Activated naive CD4-positive, alpha-beta T cell treated with anti-CD3 and anti-CD28 coated beads, Interleukin-2, amount 10 ng/mL, durations not matched to agents 7 days and 5 days (primary cell): Measurements from ENCODE around the gene ETS2.
A peak's percentile ranks its signal among the peaks of the same experiment; 100 is the strongest.

ENCODE experiments used
- CTCF ChIA-PET: fragments of 350-600 bp; sonication (Branson Sonifier 250); formaldehyde crosslinking; loops from one replicate; lab custom pipeline; 2021; ENCODE audit warnings: antibody characterized with exemption; lab: Charles Lee
- DNase-seq: peaks from one replicate; pipeline ENCODE4 v3.0.0-alpha.2; 2020
- H3K27ac Mint-ChIP-seq: one replicate; pipeline ENCODE4 v1.8.0; 2021; ENCODE audit warnings: mild to moderate bottlenecking, moderate library complexity, mixed read lengths
- H3K27me3 Mint-ChIP-seq: one replicate; pipeline ENCODE4 v1.8.0; 2021; ENCODE audit warnings: mild to moderate bottlenecking, mixed read lengths
- H3K36me3 Mint-ChIP-seq: one replicate; pipeline ENCODE4 v1.8.0; 2021; ENCODE audit warnings: mixed read lengths
- H3K4me1 Mint-ChIP-seq: one replicate; pipeline ENCODE4 v1.8.0; 2021; ENCODE audit warnings: mixed read lengths
- H3K4me3 Mint-ChIP-seq: one replicate; pipeline ENCODE4 v1.8.0; 2021; ENCODE audit warnings: mild to moderate bottlenecking, moderate library complexity, mixed read lengths
- H3K9me3 Mint-ChIP-seq: one replicate; pipeline ENCODE4 v1.8.0; 2021; ENCODE audit warnings: mixed read lengths

ETS2 gene

GRCh38 chr21:38810826-38811164 is 5.1 kb downstream of the ETS2 start:
- Mint-ChIP-seq H3K36me3 (peaks cover 65% of the 10 kb centered on the region), H3K4me1 (peaks cover 27% of the 10 kb centered on the region), H3K4me3 (no peak overlapping the region), H3K27me3 (no peaks in the 10 kb centered on the region), H3K9me3 (no peaks in the 10 kb centered on the region), H3K27ac (no peak overlapping the region)
- DNase-seq: no peak
- CTCF ChIA-PET: no interaction called here

DNA sequence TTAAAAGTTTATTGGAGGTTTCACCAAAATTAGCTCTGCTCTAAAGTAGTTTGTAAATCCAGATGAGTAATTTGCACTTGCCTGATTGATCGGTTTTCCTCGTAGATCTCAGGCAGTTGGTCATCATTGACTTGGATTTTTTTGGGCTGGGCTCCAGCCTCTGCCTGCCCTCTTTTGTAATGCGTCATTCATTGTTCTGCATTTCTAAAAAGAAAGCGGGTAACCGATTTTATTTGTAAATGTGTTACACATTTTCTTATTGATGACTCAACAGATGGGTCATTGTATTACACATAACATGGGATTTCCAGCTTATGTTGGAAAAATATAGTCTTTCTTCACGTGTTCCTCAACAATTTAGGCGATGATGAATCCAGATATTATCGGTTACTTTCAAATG is 5.5 kb downstream of the ETS2 start:
- peaks cover 27% of the 10 kb centered on the region for H3K4me1 Mint-ChIP-seq
- CTCF ChIA-PET: no interaction called here
- H3K27me3 Mint-ChIP-seq: no peaks in the 10 kb centered on the region
- no peak overlapping the region for H3K27ac Mint-ChIP-seq
- H3K36me3 Mint-ChIP-seq: peaks cover 68% of the 10 kb centered on the region
- no peak for DNase-seq
- H3K9me3 Mint-ChIP-seq: no peaks in the 10 kb centered on the region
- no peak overlapping the region for H3K4me3 Mint-ChIP-seq

DNA sequence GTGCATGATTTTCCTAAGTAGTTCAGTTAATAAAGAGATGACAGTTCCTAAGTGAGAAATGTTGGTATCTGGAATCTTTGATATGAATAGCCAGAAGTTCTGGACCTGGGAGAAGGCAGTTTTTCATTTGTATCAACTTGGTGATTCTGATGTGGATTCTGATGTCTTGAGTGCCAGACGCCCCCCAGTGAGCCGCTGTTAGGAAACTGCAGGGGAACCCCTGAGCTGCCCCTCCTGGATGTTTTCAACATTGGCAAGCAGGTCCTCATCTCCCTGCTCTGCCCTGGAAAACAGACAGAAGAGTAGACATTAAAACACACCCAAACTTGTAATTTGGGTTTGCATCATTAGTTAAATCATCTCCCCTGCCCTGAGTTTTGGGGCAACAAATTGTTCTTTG is 7.4 kb downstream of the ETS2 start:
- no peak overlapping the region for H3K27ac Mint-ChIP-seq
- peaks cover 12% of the 10 kb centered on the region for H3K4me1 Mint-ChIP-seq
- peaks cover 79% of the 10 kb centered on the region for H3K36me3 Mint-ChIP-seq
- H3K9me3 Mint-ChIP-seq: no peaks in the 10 kb centered on the region
- H3K27me3 Mint-ChIP-seq: no peaks in the 10 kb centered on the region
- H3K4me3 Mint-ChIP-seq: no peak overlapping the region
- DNase-seq: no peak
- CTCF ChIA-PET: no interaction called here

DNA sequence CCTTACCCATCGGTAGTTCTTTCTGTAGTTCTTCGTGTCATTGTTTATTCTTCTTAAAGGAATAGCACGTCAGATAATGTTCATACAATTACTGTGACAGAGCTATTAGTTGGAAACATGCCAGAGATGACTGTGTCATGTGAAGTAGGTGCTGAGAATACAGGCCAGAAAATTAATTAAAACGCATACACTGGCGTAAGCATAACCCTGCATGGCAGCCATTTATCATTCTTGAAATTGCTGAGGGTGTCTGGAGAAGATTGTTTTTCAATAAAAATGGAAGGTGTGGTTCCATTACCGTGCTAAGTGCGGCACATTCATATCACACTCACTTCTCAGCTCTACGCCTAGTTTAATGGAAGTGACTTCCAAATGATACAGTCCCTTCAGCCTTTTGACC is 7.8 kb downstream of the ETS2 start:
- H3K27me3 Mint-ChIP-seq: no peaks in the 10 kb centered on the region
- CTCF ChIA-PET: no interaction called here
- DNase-seq: no peak
- no peaks in the 10 kb centered on the region for H3K9me3 Mint-ChIP-seq
- H3K36me3 Mint-ChIP-seq: peaks cover 78% of the 10 kb centered on the region
- peaks cover 8% of the 10 kb centered on the region for H3K4me1 Mint-ChIP-seq
- H3K27ac Mint-ChIP-seq: no peak overlapping the region
- H3K4me3 Mint-ChIP-seq: no peak overlapping the region

- CTCF ChIA-PET: no interaction called here
- Mint-ChIP-seq H3K36me3 (peaks cover 83% of the 10 kb centered on the region), H3K4me3 (no peak overlapping the region), H3K9me3 (no peaks in the 10 kb centered on the region), H3K27ac (no peak overlapping the region), H3K4me1 (peaks cover 6% of the 10 kb centered on the region), H3K27me3 (no peaks in the 10 kb centered on the region)
- no peak for DNase-seq
Observed at GRCh38 chr21:38814126-38815059, 8.7 kb downstream of the ETS2 start.

DNA sequence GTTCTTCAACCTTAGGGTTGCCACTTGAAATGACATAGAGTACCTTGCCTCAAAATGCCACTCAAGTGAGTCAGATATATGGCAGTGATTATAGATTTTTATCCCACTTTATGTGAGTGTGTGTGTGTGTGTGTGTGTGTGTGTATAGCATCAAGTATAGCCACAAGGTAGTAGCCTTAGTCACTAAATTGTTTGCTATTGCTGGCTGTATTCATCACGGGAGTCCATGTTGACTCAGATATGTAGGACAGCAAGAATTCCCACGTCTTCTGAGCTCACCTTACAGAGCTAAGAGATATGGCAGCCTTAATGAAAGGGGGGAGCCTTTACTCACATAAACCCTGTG is 9.3 kb downstream of the ETS2 start:
- H3K4me3 Mint-ChIP-seq: no peak overlapping the region
- DNase-seq: no peak
- peaks cover 86% of the 10 kb centered on the region for H3K36me3 Mint-ChIP-seq
- CTCF ChIA-PET: no interaction called here
- peaks cover 6% of the 10 kb centered on the region for H3K4me1 Mint-ChIP-seq
- H3K27ac Mint-ChIP-seq: no peak overlapping the region
- no peaks in the 10 kb centered on the region for H3K27me3 Mint-ChIP-seq
- no peaks in the 10 kb centered on the region for H3K9me3 Mint-ChIP-seq

- Mint-ChIP-seq H3K4me1 (no peaks in the 10 kb centered on the region), H3K27ac (no peak overlapping the region), H3K27me3 (no peaks in the 10 kb centered on the region), H3K4me3 (no peak overlapping the region), H3K36me3 (peaks cover 84% of the 10 kb centered on the region), H3K9me3 (no peaks in the 10 kb centered on the region)
- DNase-seq: no peak
- CTCF ChIA-PET: no interaction called here
Observed at GRCh38 chr21:38816400-38816977, 10.8 kb downstream of the ETS2 start.

- Mint-ChIP-seq H3K27me3 (no peaks in the 10 kb centered on the region), H3K9me3 (no peaks in the 10 kb centered on the region), H3K4me3 (no peak overlapping the region), H3K27ac (peak overlapping the region; percentile 37), H3K36me3 (peaks cover 87% of the 10 kb centered on the region), H3K4me1 (no peaks in the 10 kb centered on the region)
- no peak for DNase-seq
- CTCF ChIA-PET: interaction anchor here (1.0 kb wide), 1 partner anchor 83 kb away, joined by 6 read pairs; no protein-coding TSS in a partner anchor
Observed at GRCh38 chr21:38817371-38818324, 11.9 kb downstream of the ETS2 start.

- Mint-ChIP-seq H3K4me1 (no peaks in the 10 kb centered on the region), H3K36me3 (peaks cover 86% of the 10 kb centered on the region), H3K27ac (no peak overlapping the region), H3K27me3 (no peaks in the 10 kb centered on the region), H3K4me3 (no peak overlapping the region), H3K9me3 (no peaks in the 10 kb centered on the region)
- no peak for DNase-seq
- CTCF ChIA-PET: interaction anchor here (1.0 kb wide), 1 partner anchor 84 kb away, joined by 6 read pairs; no protein-coding TSS in a partner anchor
Observed at GRCh38 chr21:38818325-38818723, 12.6 kb downstream of the ETS2 start.

GRCh38 chr21:38819051-38819718 is 13.5 kb downstream of the ETS2 start:
- DNase-seq: no peak
- peaks cover 89% of the 10 kb centered on the region for H3K36me3 Mint-ChIP-seq
- H3K4me3 Mint-ChIP-seq: no peak overlapping the region
- CTCF ChIA-PET: no interaction called here
- H3K27me3 Mint-ChIP-seq: no peaks in the 10 kb centered on the region
- no peak overlapping the region for H3K27ac Mint-ChIP-seq
- no peaks in the 10 kb centered on the region for H3K9me3 Mint-ChIP-seq
- no peaks in the 10 kb centered on the region for H3K4me1 Mint-ChIP-seq

DNA sequence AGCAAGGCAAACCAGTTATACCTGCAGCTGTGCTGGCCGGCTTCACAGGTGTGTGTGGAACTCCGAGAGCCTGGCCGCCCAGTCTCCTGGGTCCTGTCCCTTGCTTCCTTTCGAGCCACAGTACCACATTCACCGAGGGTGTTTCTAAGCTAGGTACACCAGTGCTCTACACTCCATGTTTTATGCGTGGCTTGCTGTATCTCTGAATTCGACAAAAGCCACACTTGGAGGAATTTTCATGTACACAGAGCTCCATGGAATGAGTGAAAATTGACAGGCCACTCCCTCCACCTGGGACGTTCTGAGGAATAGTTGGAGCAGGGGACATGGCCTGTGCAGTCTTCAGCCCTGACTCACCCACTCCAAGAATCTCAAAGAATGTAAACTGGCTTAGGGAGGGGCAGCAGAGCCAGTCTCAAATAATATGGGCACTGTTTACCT is 14.0 kb downstream of the ETS2 start:
- CTCF ChIA-PET: no interaction called here
- no peak for DNase-seq
- Mint-ChIP-seq H3K27ac (no peak overlapping the region), H3K4me3 (no peak overlapping the region), H3K36me3 (peaks cover 86% of the 10 kb centered on the region), H3K27me3 (no peaks in the 10 kb centered on the region), H3K4me1 (no peaks in the 10 kb centered on the region), H3K9me3 (no peaks in the 10 kb centered on the region)

- no peak for DNase-seq
- Mint-ChIP-seq H3K4me1 (no peaks in the 10 kb centered on the region), H3K27me3 (no peaks in the 10 kb centered on the region), H3K27ac (no peak overlapping the region), H3K9me3 (no peaks in the 10 kb centered on the region), H3K36me3 (peaks cover 77% of the 10 kb centered on the region), H3K4me3 (no peak overlapping the region)
- CTCF ChIA-PET: interaction anchor here (1.2 kb wide), 1 partner anchor 13 kb away, joined by 3 read pairs; no protein-coding TSS in a partner anchor
Observed at GRCh38 chr21:38820471-38821239, 14.9 kb downstream of the ETS2 start.

DNA sequence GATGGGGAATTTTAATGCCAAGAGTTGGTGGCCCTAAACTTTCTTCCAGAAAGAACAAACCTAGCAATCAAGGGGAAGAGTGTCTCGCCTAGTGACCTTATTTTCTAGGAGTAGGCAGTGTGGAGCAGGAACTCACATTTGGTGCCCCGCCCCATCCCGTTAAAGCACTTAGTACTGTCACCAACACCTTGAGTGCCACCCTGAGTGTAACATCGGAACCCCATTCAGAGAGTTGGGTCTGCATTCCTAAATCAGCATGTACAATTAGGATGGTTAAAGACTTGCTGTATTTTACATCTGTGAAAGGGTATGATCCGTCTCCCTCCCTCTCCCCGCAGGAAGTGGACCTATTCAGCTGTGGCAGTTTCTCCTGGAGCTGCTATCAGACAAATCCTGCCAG is 15.5 kb downstream of the ETS2 start:
- CTCF ChIA-PET: interaction anchor here (1.2 kb wide), 1 partner anchor 14 kb away, joined by 3 read pairs; no protein-coding TSS in a partner anchor

More for the DNA sequence above, 15.5 kb downstream of the ETS2 start:
- no peak for DNase-seq
- Mint-ChIP-seq H3K36me3 (peaks cover 74% of the 10 kb centered on the region), H3K27me3 (no peaks in the 10 kb centered on the region), H3K27ac (no peak overlapping the region), H3K4me3 (no peak overlapping the region), H3K4me1 (no peaks in the 10 kb centered on the region), H3K9me3 (no peaks in the 10 kb centered on the region)
